DLD1 (cell line): ENCODE data around the gene SLFN11.

Experiments
- in situ Hi-C: cut with HindIII; loops from 2 replicates; pipeline ENCODE4 v1.10.0; 2017; ENCODE audit warnings: low sequenced_read_pairs

The SLFN11 gene

DNA sequence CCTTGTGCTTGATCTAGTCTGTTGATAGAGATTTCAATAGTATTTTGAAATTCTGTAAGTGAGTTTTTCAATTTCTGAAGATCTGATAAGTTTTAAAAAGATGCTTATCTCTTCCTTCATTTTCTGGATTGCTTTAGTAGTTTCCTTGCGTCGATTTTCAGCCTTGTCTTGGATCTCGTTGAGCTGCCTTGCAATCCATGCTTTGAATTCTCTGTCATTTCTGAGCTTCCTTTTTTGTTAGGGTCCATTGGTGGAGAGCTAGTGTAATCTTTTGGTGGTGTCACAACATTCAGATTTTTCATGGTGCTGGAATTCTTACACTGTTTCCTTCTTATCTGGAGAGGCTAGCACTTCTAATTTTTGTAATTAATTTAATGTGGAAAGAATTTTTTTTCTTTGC lies 61.1 kb downstream of the SLFN11 start:
- in situ Hi-C loops: loop anchor here (10.0 to 25.0 kb wide), 2 partner anchors 212 to 425 kb away; partner anchors contain the start of gene RASL10B

DNA sequence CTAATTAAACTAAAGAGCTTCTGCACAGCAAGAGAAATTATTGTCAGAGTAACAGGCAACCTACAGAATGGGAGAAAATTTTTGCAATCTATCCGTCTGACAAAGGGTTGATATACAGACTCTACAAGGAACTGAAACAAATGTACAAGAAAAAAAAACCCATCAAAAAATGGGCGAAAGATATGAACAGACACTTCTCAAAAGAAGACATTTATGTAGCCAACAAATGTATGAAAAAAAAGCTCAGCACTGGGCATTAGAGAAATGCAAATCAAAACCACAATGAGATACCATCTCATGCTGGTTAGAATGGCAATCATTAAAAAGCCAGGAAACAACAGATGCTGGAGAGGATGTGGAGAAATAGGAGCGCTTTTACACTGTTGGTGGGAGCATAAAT lies 64.1 kb downstream of the SLFN11 start:
- in situ Hi-C loops: loop anchor here (25.0 kb wide), 1 partner anchor 428 kb away; the partner anchor contains the start of gene RASL10B
